Transverse colon (tissue), 4 donors: ENCODE measurements around the gene BMP8A. TPM values are rescaled to one million over a fixed set of nuclear protein-coding genes. Genes with fewer than 3 reads are reported as not detected.
"Not testable (repeated sequence)": the region's sequence is repeated elsewhere in the genome, so short reads cannot be mapped to it uniquely, and the experiment has no call there.

Experiments used
- DNase-seq: peaks from one replicate; pipeline ENCODE4 v3.0.0-alpha.2; 2019
- H3K27ac ChIP-seq, 4 donors: fragments of 200-600 bp; sonication (generic); 2 replicates each; pipeline ENCODE4 v1.5.1; 2016 to 2018; ENCODE audit warnings: inconsistent platforms in 4 of 4
- H3K27me3 ChIP-seq: fragments of 200-600 bp; sonication (generic); 2 replicates; pipeline ENCODE4 v1.5.1; 2017; ENCODE audit warnings: inconsistent platforms
- H3K36me3 ChIP-seq, 4 donors: fragments of 200-600 bp; sonication (generic); 2 replicates each; pipeline ENCODE4 v1.5.1; 2017 to 2019; ENCODE audit warnings: inconsistent platforms in 4 of 4
- H3K4me1 ChIP-seq, 4 donors: fragments of 200-600 bp; sonication (generic); 2 replicates each; pipeline ENCODE4 v1.5.1; 2017 to 2020; ENCODE audit warnings: inconsistent platforms in 4 of 4
- H3K4me3 ChIP-seq, 4 donors: fragments of 200-600 bp; sonication (generic); 1 replicate in 1 of 4; 2 replicates in 3 of 4; pipeline versions ENCODE4 v1.5.1 to v1.6.1; 2017 to 2019; ENCODE audit warnings: inconsistent platforms in 4 of 4
- H3K9me3 ChIP-seq, 2 donors: fragments of 200-600 bp; sonication (generic); 2 replicates each; pipeline ENCODE4 v1.5.1; 2017 to 2019; ENCODE audit warnings: inconsistent platforms in 2 of 2
- CTCF ChIP-seq, 5 experiments: fragments of 200-600 bp in 3 of 5; fragments of 450-650 bp in 2 of 5; sonication (generic) in 3 of 5; IDR thresholded peaks; 1 replicate in 2 of 5; 2 replicates in 3 of 5; pipeline ENCODE4 v1.5.1; 2016 to 2017; ENCODE audit warnings: antibody characterized with exemption in 5 of 5, inconsistent platforms in 3 of 5, mild to moderate bottlenecking in 2 of 5, moderate library complexity in 1 of 5
- EP300 ChIP-seq: sonication (generic); formaldehyde crosslinking; IDR thresholded peaks from one replicate; pipeline ENCODE4 v1.6.1; 2017; ENCODE audit warnings: antibody characterized with exemption, low read depth
- POLR2A ChIP-seq: fragments of 450-650 bp; IDR thresholded peaks from one replicate; pipeline ENCODE4 v1.6.1; 2016; ENCODE audit warnings: antibody characterized with exemption, mild to moderate bottlenecking, moderate library complexity
- POLR2AphosphoS5 ChIP-seq, 3 donors: sonication (generic); formaldehyde crosslinking; IDR thresholded peaks; one replicate each; pipeline ENCODE4 v1.6.1; 2016; ENCODE audit warnings: antibody characterized with exemption in 3 of 3
- WGBS, 2 donors: methylation state at CpG; one replicate each; pipeline ENCODE4 v1.1.5; 2018; ENCODE audit warnings: low coverage in 1 of 2; 5-methylcytosine and 5-hydroxymethylcytosine counted together
- in situ Hi-C, 4 donors: fragments of 200-750 bp; cut with MboI; loops; one replicate each; pipeline versions ENCODE4 v1.15.0 to v1.15.1; 2017; ENCODE audit warnings: low sequenced_read_pairs in 3 of 4, low pct_ligation_motif_present in 1 of 4, low pct_unique_long_range_greater_than_20kb in 1 of 4
- intact Hi-C: fragments of 100-400 bp; cut with DNase I; formaldehyde crosslinking; loops from one replicate; pipeline ENCODE4 v1.15.1; 2023; ENCODE audit warnings: low total_unique reads
- total RNA-seq, 4 donors: library from RNA; depleted of rRNA; stranded (reverse); fragments of >200 nt; gene quantifications; one replicate each; pipeline ENCODE4 v1.1.0, GENCODE V29; 2016

The BMP8A gene
- total RNA-seq, 4 donors from 2014 or later: 11.0 to 12.3 TPM; not detected in 2

GRCh38 chr1:39488793-39489566, 2.5 kb upstream of the BMP8A start:
- DNase-seq: no peak
- Histone ChIP-seq H3K4me1 (peaks cover 5 to 17% (median 11%) of the 10 kb centered on the region in 4 donors), H3K27me3 (peaks cover 38% of the 10 kb centered on the region), H3K4me3 (no peak overlapping the region), H3K27ac (no peak overlapping the region), H3K36me3 (peaks cover 0 to 28% (median 9%) of the 10 kb centered on the region in 4 donors), H3K9me3 (no peaks in the 10 kb centered on the region)
- intact Hi-C loops: no loop called here
- no peak for TF ChIP-seq CTCF (IDR thresholded peaks at IDR 0.05)
- TF ChIP-seq POLR2AphosphoS5 (IDR thresholded peaks at IDR 0.05): no peak
- no peak for TF ChIP-seq POLR2A
- no peak for TF ChIP-seq EP300
- in situ Hi-C loops: no loop called here
- WGBS, 2 donors: 50 to 77% methylated on average over 2 to 7 of the region's 7 CpGs

- intact Hi-C loops: no loop called here
- 48 to 69% methylated on average over 6 to 13 of the region's 13 CpGs for WGBS, 2 donors
- no peaks in the 10 kb centered on the region for H3K9me3 ChIP-seq
Observed at GRCh38 chr1:39489567-39490239, 1.7 kb upstream of the BMP8A start.

GRCh38 chr1:39490596-39491145, 765 bp upstream of the BMP8A start:
- peak overlapping the region in 3 of 4 donors; percentile 42 to 64 (median 61) for H3K27ac ChIP-seq
- in situ Hi-C loops: loop anchor here in 1 of 4 donors (10.0 kb wide), 1 partner anchor 294 kb away; the partner anchor contains the start of gene BMP8B
- H3K27me3 ChIP-seq: peaks cover 40% of the 10 kb centered on the region
- intact Hi-C loops: no loop called here
- 13% methylated on average over 25 of the region's 32 CpGs; no CpG with 5 or more reads in 1 of the 2 donors for WGBS, 2 donors
- peaks cover 0 to 16% (median under 1%) of the 10 kb centered on the region in 4 donors for H3K36me3 ChIP-seq
- peaks cover 5 to 17% (median 11%) of the 10 kb centered on the region in 4 donors for H3K4me1 ChIP-seq
- TF ChIP-seq POLR2AphosphoS5 (IDR thresholded peaks at IDR 0.05): no peak
- no peak for TF ChIP-seq EP300
- no peak for TF ChIP-seq POLR2A
- no peak for TF ChIP-seq CTCF (IDR thresholded peaks at IDR 0.05)
- no peaks in the 10 kb centered on the region for H3K9me3 ChIP-seq
- peak; percentile 44 for DNase-seq
- H3K4me3 ChIP-seq: peak overlapping the region; percentile 7 to 51 (median 42)

More at GRCh38 chr1:39489567-39490239, 1.7 kb upstream of the BMP8A start:
- no peak overlapping the region for H3K4me3 ChIP-seq
- DNase-seq: no peak
- H3K27me3 ChIP-seq: peaks cover 40% of the 10 kb centered on the region
- in situ Hi-C loops: loop anchor here in 1 of 4 donors (10.0 kb wide), 1 partner anchor 295 kb away; the partner anchor contains the start of gene BMP8B
- no peak overlapping the region for H3K27ac ChIP-seq
- peaks cover 0 to 26% (median 5%) of the 10 kb centered on the region in 4 donors for H3K36me3 ChIP-seq
- TF ChIP-seq POLR2AphosphoS5 (IDR thresholded peaks at IDR 0.05): no peak
- peaks cover 5 to 17% (median 11%) of the 10 kb centered on the region in 4 donors for H3K4me1 ChIP-seq

- H3K36me3 ChIP-seq, H3K9me3 ChIP-seq, H3K27ac ChIP-seq, intact Hi-C loops: not testable (repeated sequence)
- peaks cover 5 to 17% (median 11%) of the 10 kb centered on the region in 4 donors for H3K4me1 ChIP-seq
- peak overlapping the region in 3 of 4 donors; percentile 38 to 51 (median 46) for H3K4me3 ChIP-seq
- in situ Hi-C loops: loop anchor here in 1 of 4 donors (10.0 kb wide), 1 partner anchor 292 kb away; the partner anchor contains the start of gene BMP8B
- peak; percentile 64 for DNase-seq
- peak in 1 of 3 donors; percentile 24 for TF ChIP-seq POLR2AphosphoS5 (IDR thresholded peaks at IDR 0.05)
- 39% methylated on average over 53 of the region's 67 CpGs; no CpG with 5 or more reads in 1 of the 2 donors for WGBS, 2 donors
- H3K27me3 ChIP-seq: peaks cover 40% of the 10 kb centered on the region
Observed at GRCh38 chr1:39492118-39493042, 944 bp downstream of the BMP8A start.

- H3K27ac ChIP-seq, intact Hi-C loops, H3K36me3 ChIP-seq, H3K4me3 ChIP-seq, H3K9me3 ChIP-seq, DNase-seq: not testable (repeated sequence)
- H3K27me3 ChIP-seq: peaks cover 40% of the 10 kb centered on the region
- peaks cover 5 to 17% (median 11%) of the 10 kb centered on the region in 4 donors for H3K4me1 ChIP-seq
- WGBS, 2 donors: 87% methylated on average over 13 of the region's 13 CpGs; no CpG with 5 or more reads in 1 of the 2 donors
- in situ Hi-C loops: loop anchor here in 1 of 4 donors (10.0 kb wide), 1 partner anchor 292 kb away; the partner anchor contains the start of gene BMP8B
Observed at GRCh38 chr1:39493043-39493810, 1.8 kb downstream of the BMP8A start.
